HCT116 (cell line): Measurements from ENCODE around the gene GSTO2. TPM values are rescaled to one million over a fixed set of nuclear protein-coding genes. Genes with fewer than 3 reads are reported as not detected.
"Not testable (repeated sequence)": the region's sequence is repeated elsewhere in the genome, so short reads cannot be mapped to it uniquely, and the experiment has no call there.

Experiments
- ATAC-seq: fragments of 200-7000 bp; cut with Tn5 transposase; 2 replicates; pipeline ENCODE4 v1.9.1; 2020; ENCODE audit warnings: mild to moderate bottlenecking, moderate library complexity
- BruUV-seq: library from RNA; stranded (reverse); fragments of 400-500 nt; replicated peaks from 2 replicates; lab custom pipeline; 2021; lab: Mats Ljungman, UMichigan
- CTCF ChIA-PET: fragments of 300-600 bp; sonication (Branson Sonifier 250); formaldehyde crosslinking; loops from one replicate; lab custom pipeline; 2021; ENCODE audit warnings: antibody characterized with exemption; lab: Charles Lee
- POLR2A ChIA-PET: fragments of 300-600, 350-600 bp; sonication (Branson Sonifier 250); formaldehyde crosslinking; loops from one replicate; lab custom pipeline; 2021; ENCODE audit warnings: antibody characterized with exemption; lab: Charles Lee
- RAD21 ChIA-PET, 2 experiments: fragments of 300-600 bp; sonication (Branson Sonifier 250); formaldehyde crosslinking; loops; one replicate each; lab custom pipeline; 2023; ENCODE audit warnings: low total read pairs in 2 of 2; ENCODE audit not compliant: uncharacterized antibody in 2 of 2, unreplicated experiment in 2 of 2, low non-redundant PET in 1 of 2; lab: Charles Lee
- DNase-seq: peaks from one replicate; pipeline ENCODE4 v3.0.0-alpha.2; 2010; ENCODE audit warnings: low read depth, low spot score
- H2AFZ ChIP-seq: fragments of 200-600 bp; shearing (Covaris generic), sonication (generic); 2 replicates; pipeline ENCODE4 v1.6.1; 2017; ENCODE audit warnings: low read depth, mixed run types, mixed read lengths, antibody characterized with exemption, low read length; ENCODE audit not compliant: poor library complexity, severe bottlenecking
- H3K27ac ChIP-seq: 2 replicates; pipeline ENCODE4 v1.5.1; 2012; ENCODE audit warnings: low read depth, low read length
- H3K27me3 ChIP-seq: fragments of 200-600 bp; sonication (generic); 2 replicates; pipeline ENCODE4 v1.6.1; 2016; ENCODE audit warnings: mixed run types, low read length, mixed read lengths; ENCODE audit not compliant: insufficient read depth
- H3K36me3 ChIP-seq, 2 experiments: fragments of 200-500 bp in 1 of 2; fragments of 200-600 bp in 1 of 2; sonication (Bioruptor generic) in 1 of 2; sonication (generic) in 1 of 2; 2 replicates each; pipeline versions ENCODE4 v1.5.1 to v1.6.1; 2014 to 2016; ENCODE audit warnings: low read length in 2 of 2, inconsistent platforms in 1 of 2, mixed read lengths in 1 of 2, mixed run types in 1 of 2; ENCODE audit not compliant: insufficient read depth in 2 of 2, control insufficient read depth in 1 of 2
- H3K4me1 ChIP-seq, 2 experiments: fragments of 200-600 bp in 1 of 2; sonication (generic) in 1 of 2; 2 replicates each; pipeline versions ENCODE4 v1.5.1 to v1.6.1; 2012 to 2017; ENCODE audit warnings: low read length in 2 of 2, inconsistent platforms in 1 of 2, mild to moderate bottlenecking in 1 of 2, mixed read lengths in 1 of 2, mixed run types in 1 of 2, moderate library complexity in 1 of 2; ENCODE audit not compliant: insufficient read depth in 2 of 2, control insufficient read depth in 1 of 2
- H3K4me2 ChIP-seq: fragments of 200-600 bp; sonication (generic); 2 replicates; pipeline ENCODE4 v1.6.1; 2017; ENCODE audit warnings: mixed run types, low read length, mixed read lengths
- H3K4me3 ChIP-seq, 2 experiments: fragments of 200-600 bp in 1 of 2; sonication (generic) in 1 of 2; replicated peaks in 1 of 2; 2 replicates each; pipeline ENCODE4 v1.5.1; 2011 to 2016; ENCODE audit warnings: low read length in 2 of 2, control low read depth in 1 of 2, low read depth in 1 of 2, mild to moderate bottlenecking in 1 of 2, mixed read lengths in 1 of 2, mixed run types in 1 of 2
- H3K79me2 ChIP-seq: fragments of 200-600 bp; sonication (generic); 2 replicates; pipeline ENCODE4 v1.6.1; 2017; ENCODE audit warnings: mild to moderate bottlenecking, mixed run types, low read length, moderate library complexity, mixed read lengths; ENCODE audit not compliant: insufficient read depth
- H3K9ac ChIP-seq: fragments of 200-600 bp; sonication (generic); 2 replicates; pipeline ENCODE4 v1.6.1; 2016; ENCODE audit warnings: low read length, mixed read lengths
- H3K9me2 ChIP-seq: fragments of 200-600 bp; sonication (generic), shearing (Covaris generic); 2 replicates; pipeline ENCODE4 v1.6.1; 2017; ENCODE audit warnings: mixed run types, mild to moderate bottlenecking, moderate library complexity; ENCODE audit not compliant: insufficient read depth
- H3K9me3 ChIP-seq, 2 experiments: fragments of 200-500 bp in 1 of 2; fragments of 200-600 bp in 1 of 2; sonication (Bioruptor generic) in 1 of 2; sonication (generic) in 1 of 2; 2 replicates each; pipeline ENCODE4 v1.6.1; 2014 to 2017; ENCODE audit warnings: low read length in 2 of 2, mixed read lengths in 2 of 2, inconsistent platforms in 1 of 2, low read depth in 1 of 2, mild to moderate bottlenecking in 1 of 2, mixed run types in 1 of 2, moderate library complexity in 1 of 2; ENCODE audit not compliant: control insufficient read depth in 1 of 2, insufficient read depth in 1 of 2
- H4K20me1 ChIP-seq: fragments of 200-600 bp; sonication (generic), shearing (Covaris generic); 2 replicates; pipeline ENCODE4 v1.6.1; 2017; ENCODE audit warnings: mixed run types, mild to moderate bottlenecking, moderate library complexity; ENCODE audit not compliant: insufficient read depth
- CBX3 ChIP-seq: IDR thresholded peaks from 2 replicates; pipeline ENCODE4 v1.6.1; 2012; ENCODE audit warnings: low read depth
- EZH2 ChIP-seq: fragments of 200-600 bp; sonication (generic); IDR thresholded peaks from 2 replicates; pipeline ENCODE4 v1.6.1; 2017; ENCODE audit warnings: antibody characterized with exemption, mixed run types
- POLR2A ChIP-seq: IDR thresholded peaks from 2 replicates; pipeline ENCODE4 v1.7.0; 2011; ENCODE audit warnings: borderline replicate concordance; ENCODE audit not compliant: insufficient read depth, insufficient read length; ENCODE audit errors: extremely low read depth
- SP1 ChIP-seq: IDR thresholded peaks from 2 replicates; pipeline ENCODE4 v1.6.1; 2012; ENCODE audit warnings: low read depth
- SRF ChIP-seq: IDR thresholded peaks from 2 replicates; pipeline ENCODE4 v1.6.1; 2012; ENCODE audit warnings: low read depth
- ZFX ChIP-seq: fragments of 450-650 bp; IDR thresholded peaks from 2 replicates; pipeline ENCODE4 v1.6.1; 2017
- intact Hi-C: fragments of 100-400 bp; cut with micrococcal nuclease; formaldehyde crosslinking; loops from 2 replicates; pipeline ENCODE4 v1.10.0; 2022
- total RNA-seq: library from RNA; stranded (reverse); gene quantifications from one replicate; pipeline ENCODE4 v1.2.1, GENCODE V29; 2021; ENCODE audit not compliant: unreplicated experiment
- TF ChIP-seq, protein P1 (sequence below): IDR thresholded peaks from 2 replicates; pipeline ENCODE4 v1.6.1; 2012
- TF ChIP-seq, protein P2 (sequence below): IDR thresholded peaks from 2 replicates; pipeline ENCODE4 v1.6.1; 2012
- TF ChIP-seq, protein P3 (sequence below): IDR thresholded peaks from 2 replicates; pipeline ENCODE4 v1.6.1; 2011; ENCODE audit warnings: mild to moderate bottlenecking, low read length, moderate library complexity; ENCODE audit not compliant: insufficient replicate concordance; ENCODE audit errors: extremely low read depth

The GSTO2 gene
- total RNA-seq, 1 experiment from 2014 or later = 115 TPM

DNA sequence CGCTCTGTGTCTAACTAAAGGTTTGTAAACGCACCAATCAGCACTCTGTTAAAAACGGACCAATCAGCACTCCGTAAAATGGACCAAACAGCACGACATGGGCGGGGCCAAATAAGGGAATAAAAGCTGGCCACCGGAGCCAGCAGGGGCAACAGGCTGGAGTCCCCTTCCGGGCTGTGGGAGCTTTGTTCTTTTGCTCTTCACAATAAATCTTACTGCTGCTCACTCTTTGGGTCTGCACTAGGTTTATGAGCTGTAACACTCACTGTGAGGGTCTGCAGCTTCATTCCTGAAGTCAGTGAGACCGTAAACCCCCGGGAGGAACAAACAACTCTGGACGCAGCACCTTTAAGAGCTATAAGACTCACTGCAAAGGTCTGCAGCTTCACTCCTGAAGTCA lies 20.1 kb upstream of the GSTO2 start:
- BruUV-seq, ATAC-seq, H3K36me3 ChIP-seq, H4K20me1 ChIP-seq, CTCF ChIA-PET, H3K27ac ChIP-seq, POLR2A ChIA-PET, DNase-seq, H2AFZ ChIP-seq, RAD21 ChIA-PET, intact Hi-C loops, H3K79me2 ChIP-seq, H3K9ac ChIP-seq, H3K4me2 ChIP-seq, H3K4me3 ChIP-seq, H3K27me3 ChIP-seq, H3K9me2 ChIP-seq: not testable (repeated sequence)
- Histone ChIP-seq H3K4me1 (peaks cover under 1 to 18% of the 10 kb centered on the region in 2 experiments; a peak in 3 of 4 replicates), H3K9me3 (peaks cover 0 to 15% of the 10 kb centered on the region in 2 experiments; a peak in 1 of 4 replicates)

DNA sequence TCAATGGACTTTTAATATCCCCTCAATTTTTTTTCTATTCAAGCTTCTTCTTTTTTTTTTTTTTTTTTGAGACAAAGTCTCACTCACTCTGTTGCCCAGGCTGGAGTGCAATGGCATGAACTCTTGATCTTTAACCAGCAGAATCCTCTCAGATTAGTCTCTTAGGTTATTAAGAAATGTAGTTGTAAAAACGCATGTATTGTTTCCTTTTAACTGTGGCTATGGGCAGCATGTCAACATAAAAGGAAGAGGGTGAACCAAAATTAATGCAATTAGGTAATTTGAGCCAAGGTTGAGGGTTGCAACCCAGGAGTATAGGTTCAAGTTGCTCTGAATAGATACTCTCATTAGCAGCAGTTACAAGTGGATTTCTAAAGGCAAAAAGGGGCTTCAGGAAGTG lies 18.6 kb upstream of the GSTO2 start:
- no peak overlapping the region for H3K9ac ChIP-seq
- H3K4me2 ChIP-seq = no peak overlapping the region
- no peak for TF ChIP-seq EZH2
- TF ChIP-seq SP1 = no peak
- TF ChIP-seq, protein P1, sequence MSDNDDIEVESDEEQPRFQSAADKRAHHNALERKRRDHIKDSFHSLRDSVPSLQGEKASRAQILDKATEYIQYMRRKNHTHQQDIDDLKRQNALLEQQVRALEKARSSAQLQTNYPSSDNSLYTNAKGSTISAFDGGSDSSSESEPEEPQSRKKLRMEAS = no peak
- TF ChIP-seq, protein P2, sequence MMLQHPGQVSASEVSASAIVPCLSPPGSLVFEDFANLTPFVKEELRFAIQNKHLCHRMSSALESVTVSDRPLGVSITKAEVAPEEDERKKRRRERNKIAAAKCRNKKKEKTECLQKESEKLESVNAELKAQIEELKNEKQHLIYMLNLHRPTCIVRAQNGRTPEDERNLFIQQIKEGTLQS = no peak
- TF ChIP-seq ZFX = no peak
- TF ChIP-seq CBX3 = no peak
- no peak for TF ChIP-seq POLR2A
- no peak for TF ChIP-seq SRF
- TF ChIP-seq, protein P3, sequence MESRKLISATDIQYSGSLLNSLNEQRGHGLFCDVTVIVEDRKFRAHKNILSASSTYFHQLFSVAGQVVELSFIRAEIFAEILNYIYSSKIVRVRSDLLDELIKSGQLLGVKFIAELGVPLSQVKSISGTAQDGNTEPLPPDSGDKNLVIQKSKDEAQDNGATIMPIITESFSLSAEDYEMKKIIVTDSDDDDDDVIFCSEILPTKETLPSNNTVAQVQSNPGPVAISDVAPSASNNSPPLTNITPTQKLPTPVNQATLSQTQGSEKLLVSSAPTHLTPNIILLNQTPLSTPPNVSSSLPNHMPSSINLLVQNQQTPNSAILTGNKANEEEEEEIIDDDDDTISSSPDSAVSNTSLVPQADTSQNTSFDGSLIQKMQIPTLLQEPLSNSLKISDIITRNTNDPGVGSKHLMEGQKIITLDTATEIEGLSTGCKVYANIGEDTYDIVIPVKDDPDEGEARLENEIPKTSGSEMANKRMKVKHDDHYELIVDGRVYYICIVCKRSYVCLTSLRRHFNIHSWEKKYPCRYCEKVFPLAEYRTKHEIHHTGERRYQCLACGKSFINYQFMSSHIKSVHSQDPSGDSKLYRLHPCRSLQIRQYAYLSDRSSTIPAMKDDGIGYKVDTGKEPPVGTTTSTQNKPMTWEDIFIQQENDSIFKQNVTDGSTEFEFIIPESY = no peak
- intact Hi-C loops = no loop called here
- no peaks in the 10 kb centered on the region for H4K20me1 ChIP-seq
- H3K36me3 ChIP-seq = no peaks in the 10 kb centered on the region
- peaks cover 9% of the 10 kb centered on the region for H3K79me2 ChIP-seq
- peaks cover 0 to 15% of the 10 kb centered on the region in 2 experiments; a peak in 1 of 4 replicates for H3K9me3 ChIP-seq
- ATAC-seq (no peak), DNase-seq (no peak)
- peaks cover 5 to 25% of the 10 kb centered on the region in 2 experiments for H3K4me1 ChIP-seq
- no peaks in the 10 kb centered on the region for H3K9me2 ChIP-seq
- H3K27me3 ChIP-seq = no peaks in the 10 kb centered on the region
- no TSS peak for BruUV-seq
- no peak overlapping the region for H3K4me3 ChIP-seq
- POLR2A ChIA-PET = interaction anchor here (1.0 kb wide), 1 partner anchor 9 kb away, joined by 4 read pairs; no protein-coding TSS in a partner anchor
- H2AFZ ChIP-seq = no peak overlapping the region
- no peak overlapping the region for H3K27ac ChIP-seq
- RAD21 ChIA-PET = no interaction called here
- CTCF ChIA-PET = no interaction called here
